T follicular helper cell (primary cell): ENCODE measurements around the gene SYCN.

Experiments used
- DNase-seq: peaks from one replicate; pipeline ENCODE4 v3.0.0-alpha.2; 2020; ENCODE audit warnings: low read depth

The SYCN gene

DNA sequence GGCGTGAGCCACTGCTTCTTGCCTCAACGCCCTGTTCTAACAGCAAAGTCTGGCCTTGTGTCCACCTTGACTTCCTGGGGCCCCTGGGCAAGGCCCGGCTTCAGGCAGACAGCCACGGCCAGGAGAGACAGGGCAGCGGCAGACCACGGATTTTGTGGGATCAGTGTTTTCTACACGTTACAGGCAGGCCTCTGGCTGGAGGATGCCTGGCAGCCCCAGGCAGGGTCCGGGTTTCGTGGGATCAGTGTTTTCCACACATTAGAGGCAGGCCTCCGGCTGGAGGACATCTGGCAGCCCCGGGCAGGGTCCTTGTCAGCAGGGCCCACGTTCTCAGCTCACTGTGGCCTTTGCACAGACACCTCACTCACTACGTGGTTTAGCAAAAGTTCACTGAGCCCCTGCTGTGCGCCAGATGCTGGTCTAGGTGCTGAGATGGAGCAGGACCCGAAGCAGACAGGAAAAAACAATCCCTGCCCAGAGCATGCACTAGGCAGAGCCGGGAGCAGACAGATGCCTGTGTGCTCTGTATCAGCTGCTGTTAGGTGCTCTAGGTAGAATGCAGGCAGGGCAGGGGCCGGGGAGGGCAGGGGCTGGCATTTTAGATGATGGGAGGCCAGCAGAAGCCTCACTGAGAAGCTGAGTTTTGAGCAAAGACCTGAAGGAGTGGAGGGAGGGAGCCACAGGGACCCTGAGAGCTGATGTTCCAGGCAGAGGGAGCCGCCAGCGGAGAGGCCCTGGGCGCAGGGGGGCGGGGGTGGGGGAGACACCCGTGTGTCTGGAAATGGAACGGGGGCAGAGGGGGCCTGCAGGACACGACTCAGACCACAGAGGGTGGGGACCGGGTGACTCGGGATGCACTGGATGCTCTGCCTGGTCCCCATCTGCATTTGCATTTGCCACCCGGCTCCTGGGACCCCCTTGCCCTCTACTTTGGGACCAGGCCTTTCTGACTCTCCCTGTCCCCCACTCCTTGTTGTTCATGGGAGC lies 32.3 kb downstream of the SYCN start:
- DNase-seq: no peak

DNA sequence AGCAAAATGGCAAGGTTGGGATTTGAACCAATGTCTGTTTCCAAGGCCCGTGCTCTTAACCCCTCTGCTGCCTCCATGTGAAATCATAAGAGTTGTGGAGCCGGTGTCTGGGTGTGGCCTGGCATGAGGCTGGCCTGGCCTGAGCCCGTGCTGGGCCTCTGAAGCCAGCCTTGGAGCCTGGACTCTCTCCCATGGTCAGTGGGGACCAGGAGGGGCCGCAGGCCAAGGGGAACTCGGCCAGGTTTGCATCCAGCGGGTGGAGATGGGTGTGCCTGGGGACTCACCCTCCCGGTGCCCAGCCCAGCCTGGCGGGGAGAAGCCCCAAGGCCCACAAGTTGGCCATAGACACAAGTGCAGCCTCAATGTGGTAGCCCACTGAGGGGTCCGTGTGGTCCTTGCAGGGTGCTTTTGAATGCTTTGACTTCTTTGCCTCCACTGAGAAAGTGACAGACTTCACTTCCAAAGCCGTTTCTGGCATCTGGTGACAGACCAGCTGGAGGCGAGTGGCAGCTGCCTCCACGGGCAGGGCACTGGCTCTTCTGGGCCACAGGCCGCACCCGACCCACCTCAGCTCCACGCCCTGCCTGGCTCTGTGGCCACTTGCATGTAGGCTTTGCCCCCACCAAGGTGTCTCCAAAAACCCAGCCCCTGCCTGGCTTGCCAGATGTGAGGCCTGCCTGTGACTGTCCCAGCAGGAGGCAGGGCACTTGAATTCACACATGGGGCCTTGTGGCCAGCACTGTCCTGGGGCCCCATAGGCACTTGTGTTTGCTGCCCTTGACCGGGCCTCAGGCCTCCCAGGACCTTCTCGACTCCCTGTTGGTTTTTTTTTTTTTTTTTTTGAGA lies 33.5 kb downstream of the SYCN start:
- no peak for DNase-seq

DNA sequence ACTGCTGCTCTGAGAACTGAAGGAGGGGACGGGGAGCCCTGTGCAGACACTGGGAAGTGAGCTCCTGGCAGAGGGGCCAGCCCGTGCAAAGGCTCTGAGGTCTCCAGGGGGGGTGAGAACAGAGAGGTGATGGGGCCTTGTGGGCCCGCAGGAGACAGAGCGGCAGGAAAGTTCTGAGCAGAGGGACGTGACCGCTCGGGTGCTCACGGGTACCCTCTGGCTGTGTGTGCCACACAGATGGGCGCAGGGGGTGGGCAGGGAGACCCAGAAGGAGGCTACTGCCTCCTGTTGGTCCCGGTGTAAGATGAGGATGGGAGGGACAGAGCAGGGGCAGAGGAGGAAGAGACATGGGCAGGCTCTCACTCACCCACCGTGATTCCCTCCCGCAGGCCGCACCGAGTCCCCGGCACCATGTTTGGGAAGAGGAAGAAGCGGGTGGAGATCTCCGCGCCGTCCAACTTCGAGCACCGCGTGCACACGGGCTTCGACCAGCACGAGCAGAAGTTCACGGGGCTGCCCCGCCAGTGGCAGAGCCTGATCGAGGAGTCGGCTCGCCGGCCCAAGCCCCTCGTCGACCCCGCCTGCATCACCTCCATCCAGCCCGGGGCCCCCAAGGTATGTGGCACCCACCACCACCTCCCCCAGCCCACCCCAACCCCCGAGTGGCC lies 34.8 kb downstream of the SYCN start:
- DNase-seq: no peak

DNA sequence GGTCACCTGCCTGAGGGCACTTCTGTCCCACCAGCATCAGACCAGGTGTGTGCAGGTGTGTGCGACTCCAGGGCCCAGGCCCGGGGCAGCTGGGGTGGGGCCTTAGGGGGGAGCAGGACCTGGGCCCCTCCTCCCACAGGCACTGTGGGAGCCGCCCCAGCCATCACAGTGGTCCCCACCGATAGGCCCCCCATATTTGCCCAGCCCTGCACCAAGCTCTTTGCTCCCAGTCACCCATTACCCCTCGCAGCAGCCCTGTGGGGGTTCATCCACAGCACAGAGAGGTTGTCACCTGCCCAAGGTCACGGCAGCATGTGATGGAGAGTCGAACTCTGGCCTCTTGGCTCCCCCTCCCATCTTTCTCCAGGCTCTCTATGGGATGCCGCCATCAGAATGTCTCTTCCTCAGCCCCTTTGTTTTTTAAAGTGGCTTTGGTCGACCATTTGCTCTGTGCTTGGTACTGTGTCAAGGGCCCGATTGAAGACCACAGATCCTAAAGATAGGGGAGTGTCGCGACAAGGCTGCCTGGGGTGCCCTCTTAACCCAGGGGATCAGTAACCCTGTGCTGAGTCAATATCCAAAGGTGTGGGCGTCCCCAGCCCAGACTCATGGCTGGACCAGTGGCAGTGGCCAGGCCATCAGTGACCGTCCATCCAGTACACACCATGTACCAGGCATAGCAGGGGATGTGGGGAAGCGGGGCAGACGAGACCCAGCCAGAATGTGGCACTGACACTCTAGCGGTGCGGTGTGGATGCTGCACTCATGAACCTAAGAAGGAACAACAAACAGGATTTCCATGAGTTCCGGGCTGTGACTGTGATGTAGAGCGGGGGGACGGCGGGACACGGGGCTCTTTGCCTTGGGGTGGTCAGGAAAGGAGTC lies 35.6 kb downstream of the SYCN start:
- no peak for DNase-seq

DNA sequence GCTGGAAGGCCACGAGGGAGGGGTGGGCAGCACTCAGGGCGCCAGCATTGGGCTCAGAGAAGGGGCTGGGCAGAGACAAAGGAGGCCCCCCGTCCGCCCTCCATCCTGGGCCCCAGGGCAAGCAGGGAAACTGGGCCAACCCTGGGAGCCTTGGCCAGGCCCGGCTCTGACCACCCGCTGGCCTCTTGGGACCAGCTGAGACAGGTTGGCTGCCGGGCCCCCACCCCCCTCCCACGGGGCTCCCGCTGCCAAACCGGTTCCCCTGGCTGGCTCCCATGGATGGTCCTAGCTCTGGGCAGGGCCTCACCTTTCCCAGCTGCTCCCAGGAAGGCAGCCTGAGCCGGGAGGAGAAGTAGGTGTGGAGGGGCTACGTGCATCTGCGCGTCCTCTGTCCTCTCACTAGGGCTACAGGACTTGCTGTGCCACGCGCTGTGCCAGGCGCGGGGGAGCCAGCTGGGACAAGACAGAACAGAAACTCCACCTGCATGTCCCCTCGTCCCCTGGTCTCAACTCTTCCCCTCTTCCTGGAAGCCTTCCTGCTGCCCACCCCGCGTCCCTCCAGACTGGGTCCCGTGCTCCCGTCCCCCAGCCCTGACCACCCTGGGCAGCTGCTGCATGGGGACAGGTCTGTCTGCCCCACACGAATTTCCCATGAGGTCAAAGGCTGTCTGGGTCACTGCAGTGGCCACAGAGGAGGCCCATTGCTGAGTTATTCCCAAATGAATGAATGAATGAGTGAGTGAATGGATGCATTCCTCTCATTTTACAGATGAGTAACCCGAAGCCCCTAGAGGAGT lies 36.4 kb downstream of the SYCN start:
- DNase-seq: no peak

DNA sequence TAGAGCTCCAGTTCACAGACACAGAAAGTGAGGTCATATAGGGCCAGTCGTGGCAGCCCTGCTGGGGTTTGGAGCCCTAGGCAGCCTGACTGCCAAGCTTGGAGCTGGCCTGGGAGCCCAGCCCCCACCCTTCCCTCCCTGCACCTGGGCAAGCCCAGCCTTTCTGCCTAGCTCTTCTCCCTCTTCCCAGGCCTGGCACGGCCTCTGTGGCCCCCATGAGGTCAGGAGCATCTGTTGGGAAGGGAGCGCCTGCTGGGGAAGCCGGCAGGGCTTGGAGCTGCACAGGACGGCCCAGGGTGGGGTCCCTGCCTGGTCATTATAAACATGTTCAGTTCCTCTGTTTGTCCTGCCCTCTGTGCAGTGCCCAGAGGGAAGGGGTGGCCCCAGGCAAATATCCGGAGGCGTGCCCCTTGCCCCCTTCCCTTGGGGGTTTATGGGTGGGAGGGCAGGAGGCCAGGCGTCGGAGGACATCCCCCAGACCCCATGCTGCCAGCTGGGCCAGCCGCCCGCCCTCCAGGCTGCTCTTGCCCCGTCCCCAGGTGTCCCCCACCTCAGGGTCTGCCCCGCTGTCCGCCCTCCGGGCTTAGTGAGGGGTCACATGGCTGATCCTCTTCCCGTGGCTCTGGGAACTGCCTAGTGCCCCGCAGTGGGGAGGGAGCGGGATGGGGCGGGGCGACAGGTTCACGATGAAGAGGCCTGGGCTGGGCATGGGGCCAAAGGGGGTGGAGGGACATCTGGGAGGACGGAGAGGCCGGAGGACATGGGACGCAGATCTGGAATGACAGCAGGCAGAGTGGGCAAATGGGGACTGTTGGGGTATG lies 37.3 kb downstream of the SYCN start:
- no peak for DNase-seq

- DNase-seq: no peak
These were observed 38.2 kb downstream of the SYCN start for GRCh38 chr19:39165857-39166256.

GRCh38 chr19:39164289-39164688 lies 39.8 kb downstream of the SYCN start:
- DNase-seq: no peak

DNA sequence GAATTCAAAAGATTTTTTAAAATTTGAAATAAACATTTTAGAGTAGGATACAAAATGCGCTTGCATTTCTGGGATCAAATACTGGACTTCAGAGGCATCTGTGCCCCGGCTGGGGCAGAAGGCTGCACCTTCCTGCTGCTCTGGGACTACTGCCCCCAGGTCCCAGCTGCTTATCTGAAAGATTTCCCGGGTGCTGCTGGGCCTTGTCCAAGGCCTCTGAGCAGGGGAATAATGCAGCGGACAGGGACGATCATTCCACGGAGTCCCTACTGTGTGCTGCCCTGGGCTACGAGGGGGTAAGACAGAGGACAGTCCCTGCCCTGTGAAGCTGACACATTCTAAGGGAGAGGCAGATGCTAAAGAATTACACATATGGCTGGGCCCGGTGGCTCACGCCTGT lies 40.4 kb downstream of the SYCN start:
- DNase-seq: no peak

DNA sequence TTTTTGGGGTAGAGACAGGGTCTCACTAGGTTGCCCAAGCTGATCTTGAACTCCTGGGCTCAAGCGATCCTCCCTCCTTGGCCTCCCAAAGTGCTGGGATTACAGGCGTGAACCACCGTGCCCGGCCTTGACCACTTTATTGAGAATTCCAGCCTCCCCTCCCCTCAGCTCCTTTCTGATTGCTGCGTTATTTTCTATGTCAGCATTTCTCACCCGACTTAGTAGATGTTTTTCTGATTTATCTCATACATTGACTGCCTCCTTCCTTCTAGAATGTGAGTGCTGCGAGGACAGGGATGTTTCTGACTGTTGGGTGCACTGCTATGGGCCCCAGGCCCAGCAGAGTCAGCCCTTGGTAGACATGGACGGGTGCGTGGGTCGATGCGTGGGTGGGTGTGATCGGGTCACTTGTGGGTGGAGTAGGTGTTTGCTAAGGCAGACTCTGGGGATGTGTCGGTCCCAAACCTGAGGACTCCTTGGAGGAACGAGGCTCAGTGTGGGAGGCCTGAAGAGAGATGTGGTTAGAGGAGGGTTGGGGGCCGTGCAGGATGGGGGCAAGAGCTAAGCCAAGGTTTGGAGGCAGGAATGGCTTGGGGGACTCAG lies 41.5 kb downstream of the SYCN start:
- no peak for DNase-seq

DNA sequence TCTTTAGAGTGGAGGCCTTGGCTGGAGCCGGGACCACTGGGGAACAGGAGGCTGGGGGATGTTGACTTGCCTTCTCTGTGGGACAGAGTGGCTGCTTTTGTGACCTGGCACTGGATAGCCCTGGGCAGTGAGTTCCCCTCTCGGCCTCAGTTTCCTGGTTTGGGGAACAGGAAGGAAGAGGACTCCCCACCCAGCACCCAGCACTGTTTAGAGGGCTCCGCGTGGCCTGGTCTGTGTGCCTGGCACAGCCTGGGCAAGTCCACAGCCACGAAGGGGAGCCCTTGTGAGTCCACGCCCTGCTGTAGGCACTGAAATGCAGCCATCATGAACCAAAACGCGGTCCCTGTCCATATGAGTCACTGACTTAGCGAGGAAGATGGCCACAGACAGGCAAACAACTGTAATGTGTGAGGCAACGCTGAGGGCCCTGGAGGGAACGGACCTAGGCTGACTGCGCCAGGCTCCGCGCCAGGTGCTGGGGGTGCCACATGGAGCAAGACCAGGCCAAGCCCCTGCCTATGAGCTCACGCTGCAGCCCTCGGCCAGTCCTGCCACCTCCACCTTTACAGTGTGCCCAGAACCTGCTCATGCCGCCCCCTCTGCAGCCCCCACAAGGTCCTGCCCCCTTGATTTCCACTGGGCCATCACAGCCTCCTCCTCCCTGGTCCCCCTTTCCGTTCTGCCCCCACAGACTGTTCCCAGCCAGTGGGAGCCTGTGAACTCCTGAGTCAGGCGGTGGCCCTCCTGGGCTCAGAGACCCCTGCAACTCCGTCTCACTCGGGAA lies 43.0 kb downstream of the SYCN start:
- no peak for DNase-seq

GRCh38 chr19:39160523-39160861 lies 43.6 kb downstream of the SYCN start:
- DNase-seq: no peak

- no peak for DNase-seq
These were observed 45.3 kb downstream of the SYCN start for GRCh38 chr19:39158646-39159260.

DNA sequence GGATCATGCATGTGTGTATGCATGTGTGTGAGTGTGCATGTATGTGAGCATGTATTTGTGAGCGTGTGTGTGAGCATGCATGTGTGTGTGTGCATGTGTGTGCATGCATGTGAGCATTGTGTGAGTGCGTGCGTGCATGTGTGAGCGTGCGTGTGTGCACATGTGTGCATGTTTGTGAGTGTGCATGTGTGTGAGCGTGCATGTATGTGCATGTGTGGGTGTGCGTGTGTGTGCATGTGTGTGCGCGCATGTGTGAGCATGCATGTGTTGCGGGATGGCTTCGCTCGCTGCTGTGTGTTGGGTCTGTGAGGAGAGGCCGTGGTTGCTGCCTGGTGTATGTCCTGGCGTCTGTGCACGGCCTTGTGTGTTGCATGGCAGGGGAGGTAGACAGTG lies 46.1 kb downstream of the SYCN start:
- no peak for DNase-seq

DNA sequence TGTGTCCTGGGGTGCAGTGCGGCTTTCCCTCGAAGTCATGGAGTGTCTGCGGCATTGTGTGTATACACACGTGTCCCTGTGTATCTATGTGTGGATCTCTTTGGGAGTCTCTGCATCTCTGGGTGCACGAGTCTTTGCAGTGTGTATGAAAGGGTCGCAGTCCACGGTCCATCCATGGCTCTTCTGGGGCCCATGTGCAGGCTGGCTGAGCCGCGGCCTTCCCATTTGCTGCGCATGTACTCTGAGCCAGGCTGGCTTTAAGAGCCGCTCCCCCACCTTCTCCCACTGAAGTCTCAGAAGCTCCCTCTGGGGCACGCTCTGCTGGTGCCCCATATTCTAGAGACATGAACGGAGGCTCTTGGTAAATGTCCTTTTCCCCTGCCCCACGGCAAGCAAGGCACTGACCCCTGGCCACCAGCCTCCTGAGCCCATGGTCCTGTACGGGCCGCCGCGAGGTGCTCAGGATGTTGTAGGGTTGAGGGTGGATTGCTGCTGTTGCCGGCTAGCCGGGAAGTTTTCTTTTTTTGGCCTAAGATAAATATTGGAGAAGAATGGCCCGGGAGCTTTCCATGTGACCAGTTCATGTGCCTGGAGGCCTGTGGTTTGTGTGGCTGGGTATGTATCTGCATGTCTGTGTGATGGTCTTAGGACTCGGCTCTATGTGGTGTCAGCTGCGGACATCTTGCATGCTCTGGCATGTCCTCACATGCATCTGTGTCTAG lies 46.6 kb downstream of the SYCN start:
- DNase-seq: no peak

DNA sequence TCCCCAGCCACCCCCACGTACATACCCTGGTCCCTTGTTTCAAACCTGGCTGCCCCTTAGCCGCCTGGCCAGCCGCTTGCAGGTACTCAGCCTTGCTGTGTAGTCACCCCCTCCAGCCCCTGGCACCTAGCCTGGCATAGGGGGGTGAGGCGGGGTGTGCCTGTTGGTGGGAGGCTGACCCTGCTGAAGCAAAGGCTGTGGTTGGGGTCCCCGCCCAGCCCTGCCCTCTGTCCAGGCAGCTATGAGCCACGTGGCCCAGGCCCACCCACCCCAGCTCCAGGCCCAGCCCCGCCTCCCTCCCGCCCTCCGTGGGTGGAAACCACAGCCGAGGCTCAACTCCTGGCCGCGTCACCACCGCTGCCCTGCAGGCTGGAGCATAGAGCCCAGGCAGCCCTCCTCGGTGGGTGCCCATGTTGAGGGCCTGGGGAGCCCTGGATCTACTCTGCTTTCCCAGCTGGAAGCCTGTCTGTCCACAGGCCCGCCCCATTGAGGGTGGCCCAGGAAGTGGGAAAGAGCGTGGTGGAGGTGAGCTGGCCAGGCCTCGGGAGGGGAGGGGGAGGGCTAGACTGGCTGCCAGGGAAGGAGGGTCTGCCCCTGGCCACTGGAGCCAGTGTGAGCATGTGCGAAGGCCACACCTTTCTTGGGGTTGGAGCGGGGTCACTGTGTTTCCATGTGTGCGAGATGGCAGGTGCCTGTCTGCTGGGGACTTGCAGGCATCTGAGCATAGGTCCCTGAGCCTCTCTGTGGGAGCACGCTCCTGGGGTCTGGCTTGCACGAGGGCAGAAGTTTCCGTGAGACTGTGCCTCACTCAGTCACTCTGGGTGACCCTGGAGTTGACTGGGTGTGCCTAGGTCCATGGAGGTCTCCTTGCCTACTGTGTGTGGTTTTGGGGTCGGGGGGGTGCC lies 47.5 kb downstream of the SYCN start:
- DNase-seq: no peak
